Sigmoid colon (tissue), 7 donors: ENCODE data around the gene HAT1. TPM values are rescaled to one million over a fixed set of nuclear protein-coding genes. Genes with fewer than 3 reads are reported as not detected.

Experiments used
- DNase-seq: peaks from one replicate; pipeline ENCODE4 v3.0.0-alpha.2; 2019
- H3K27ac ChIP-seq, 4 donors: fragments of 200-600 bp; sonication (generic); one replicate each; pipeline ENCODE4 v1.5.1; 2016 to 2019; ENCODE audit warnings: mild to moderate bottlenecking in 1 of 4
- H3K27me3 ChIP-seq, 3 donors: fragments of 200-600 bp; sonication (generic); one replicate each; pipeline ENCODE4 v1.5.1; 2019; ENCODE audit warnings: mild to moderate bottlenecking in 1 of 3
- H3K36me3 ChIP-seq, 4 donors: fragments of 200-600 bp; sonication (generic); one replicate each; pipeline ENCODE4 v1.5.1; 2016 to 2019
- H3K4me1 ChIP-seq, 4 donors: fragments of 200-600 bp; sonication (generic); one replicate each; pipeline ENCODE4 v1.5.1; 2017 to 2019
- H3K4me3 ChIP-seq, 4 donors: fragments of 200-600 bp; sonication (generic); one replicate each; pipeline ENCODE4 v1.5.1; 2017 to 2019; ENCODE audit warnings: mild to moderate bottlenecking in 2 of 4, moderate library complexity in 1 of 4
- H3K9me3 ChIP-seq, 4 donors: fragments of 200-600 bp in 3 of 4; sonication (generic) in 3 of 4; one replicate each; pipeline versions ENCODE4 v1.5.1 to v1.6.1; 2013 to 2019
- EP300 ChIP-seq, 4 donors: sonication (generic); formaldehyde crosslinking; IDR thresholded peaks; one replicate each; pipeline ENCODE4 v1.6.1; 2017; ENCODE audit warnings: antibody characterized with exemption in 4 of 4
- POLR2A ChIP-seq, 2 donors: fragments of 450-650 bp; IDR thresholded peaks; one replicate each; pipeline ENCODE4 v1.6.1; 2016; ENCODE audit warnings: antibody characterized with exemption in 2 of 2, mild to moderate bottlenecking in 2 of 2, moderate library complexity in 2 of 2
- POLR2AphosphoS5 ChIP-seq, 4 donors: sonication (generic); formaldehyde crosslinking; IDR thresholded peaks; one replicate each; pipeline ENCODE4 v1.6.1; 2017; ENCODE audit warnings: antibody characterized with exemption in 4 of 4
- whole genome bisulfite sequencing, 2 donors: extraction: QIAGEN DNeasy Blood & Tissue Kit; methylation state at CpG; one replicate each; pipeline ENCODE4 v1.1.7; 2013; 5-methylcytosine and 5-hydroxymethylcytosine counted together
- intact Hi-C: fragments of 100-400 bp; cut with DNase I; formaldehyde crosslinking; loops from one replicate; pipeline ENCODE4 v1.15.1; 2023
- polyA plus RNA-seq, 3 donors: library from polyadenylated mRNA; stranded (reverse); fragments of 200-250 nt; gene quantifications; one replicate each; pipeline ENCODE4 v1.2.3, GENCODE V29; 2013
- total RNA-seq, 4 donors: library from RNA; depleted of rRNA; stranded (reverse); fragments of >200 nt; gene quantifications; one replicate each; pipeline ENCODE4 v1.1.0, GENCODE V29; 2016
- TF ChIP-seq, protein P1 (sequence below), 4 experiments: fragments of 450-650 bp in 3 of 4; fragments of 200-600 bp in 1 of 4; IDR thresholded peaks; one replicate each; pipeline ENCODE4 v1.5.1; 2016 to 2019; ENCODE audit warnings: antibody characterized with exemption in 4 of 4, mild to moderate bottlenecking in 3 of 4, moderate library complexity in 2 of 4
- donor health status: healthy with polysubstance abuse.
- donor health status: Bipolar disorder and iron deficiency.
- donor health status: healthy.

HAT1 gene
- total and polyA plus RNA-seq, 7 donors, result 25.5 to 41.0 (median 34.0) TPM

DNA sequence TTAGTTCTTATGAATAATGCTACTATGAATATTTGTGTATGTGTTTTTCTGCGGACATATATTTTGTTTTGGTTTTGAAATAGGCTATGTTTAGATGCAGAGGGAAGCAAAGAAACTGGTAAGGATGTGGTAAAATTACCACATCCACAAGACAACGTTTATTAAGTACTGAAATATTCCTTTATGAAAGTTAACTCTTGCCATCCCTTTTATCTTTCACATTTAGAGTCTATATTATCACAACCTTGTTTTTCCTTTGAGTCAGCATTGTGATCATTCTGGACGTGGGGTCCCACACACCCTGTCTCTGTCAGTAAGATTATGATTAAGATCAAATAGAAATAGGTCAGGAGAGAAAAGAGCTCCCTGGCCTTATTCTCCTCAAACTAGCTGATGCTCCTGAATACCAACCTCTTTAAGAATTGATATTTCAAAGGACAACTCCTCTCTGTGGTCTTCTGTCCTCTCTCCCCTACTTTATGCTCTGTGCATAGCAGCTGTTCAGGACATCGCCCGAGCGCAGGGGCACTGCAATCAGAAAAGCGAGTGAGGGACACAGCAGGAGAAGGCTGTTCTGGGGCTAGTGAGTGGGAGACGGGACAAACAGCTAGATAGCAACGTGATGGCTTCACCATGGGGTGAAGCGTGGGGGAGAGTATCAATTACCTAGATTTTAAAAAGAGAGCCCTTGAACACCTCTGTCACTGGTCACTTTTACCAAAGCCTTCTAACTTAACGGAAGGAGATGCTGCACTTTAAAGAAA, 89.7 kb downstream of the HAT1 start:
- no peak overlapping the region for H3K4me3 ChIP-seq
- H3K4me1 ChIP-seq, result no peaks in the 10 kb centered on the region
- no peaks in the 10 kb centered on the region for H3K9me3 ChIP-seq
- WGBS, 2 donors, result 74 to 82% methylated on average over 11 of the region's 11 CpGs
- no peaks in the 10 kb centered on the region for H3K27me3 ChIP-seq
- intact Hi-C loops, result no loop called here
- H3K27ac ChIP-seq, result no peak overlapping the region
- no peak for DNase-seq
- TF ChIP-seq, protein P1, sequence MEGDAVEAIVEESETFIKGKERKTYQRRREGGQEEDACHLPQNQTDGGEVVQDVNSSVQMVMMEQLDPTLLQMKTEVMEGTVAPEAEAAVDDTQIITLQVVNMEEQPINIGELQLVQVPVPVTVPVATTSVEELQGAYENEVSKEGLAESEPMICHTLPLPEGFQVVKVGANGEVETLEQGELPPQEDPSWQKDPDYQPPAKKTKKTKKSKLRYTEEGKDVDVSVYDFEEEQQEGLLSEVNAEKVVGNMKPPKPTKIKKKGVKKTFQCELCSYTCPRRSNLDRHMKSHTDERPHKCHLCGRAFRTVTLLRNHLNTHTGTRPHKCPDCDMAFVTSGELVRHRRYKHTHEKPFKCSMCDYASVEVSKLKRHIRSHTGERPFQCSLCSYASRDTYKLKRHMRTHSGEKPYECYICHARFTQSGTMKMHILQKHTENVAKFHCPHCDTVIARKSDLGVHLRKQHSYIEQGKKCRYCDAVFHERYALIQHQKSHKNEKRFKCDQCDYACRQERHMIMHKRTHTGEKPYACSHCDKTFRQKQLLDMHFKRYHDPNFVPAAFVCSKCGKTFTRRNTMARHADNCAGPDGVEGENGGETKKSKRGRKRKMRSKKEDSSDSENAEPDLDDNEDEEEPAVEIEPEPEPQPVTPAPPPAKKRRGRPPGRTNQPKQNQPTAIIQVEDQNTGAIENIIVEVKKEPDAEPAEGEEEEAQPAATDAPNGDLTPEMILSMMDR (IDR thresholded peaks at IDR 0.05), result no peak
- no peak for TF ChIP-seq POLR2A (IDR thresholded peaks at IDR 0.05)
- no peak for TF ChIP-seq EP300 (IDR thresholded peaks at IDR 0.05)
- TF ChIP-seq POLR2AphosphoS5 (IDR thresholded peaks at IDR 0.05), result no peak
- H3K36me3 ChIP-seq, result no peaks in the 10 kb centered on the region

DNA sequence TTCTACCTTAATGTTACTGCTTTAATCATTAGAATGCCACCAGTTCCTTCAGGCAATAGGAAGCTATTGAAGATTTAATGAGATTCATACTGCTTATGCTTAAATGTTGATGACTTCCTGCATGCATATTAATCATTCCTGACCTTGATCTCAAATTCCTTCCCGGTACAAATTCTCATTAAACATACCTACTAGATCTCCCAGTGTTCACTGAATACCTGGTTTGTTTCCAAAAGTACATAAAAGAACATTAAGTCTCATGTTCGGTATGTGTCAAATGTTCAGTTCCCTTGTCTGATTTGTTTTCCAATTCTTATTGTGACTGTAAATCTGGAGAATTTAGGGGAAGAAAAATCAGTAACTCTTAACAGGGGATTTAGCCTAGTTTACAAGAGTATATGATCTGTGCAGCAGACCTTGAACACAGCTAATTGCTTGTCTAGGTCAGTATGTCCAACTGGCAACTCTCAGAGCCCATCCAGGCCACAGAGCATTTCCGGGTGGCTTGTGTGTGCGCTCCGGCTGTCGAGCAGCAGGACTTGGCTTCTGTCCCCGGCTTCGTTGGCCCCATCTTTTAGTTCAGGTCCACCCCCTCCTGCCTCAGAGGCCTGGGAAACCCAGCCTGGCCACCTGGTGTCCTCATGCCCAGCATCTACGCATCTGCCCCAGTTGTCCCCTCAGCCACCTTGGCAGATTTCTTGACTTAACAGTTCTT, 90.6 kb downstream of the HAT1 start:
- WGBS, 2 donors, result 80 to 82% methylated on average over 9 of the region's 9 CpGs
- no peak for DNase-seq
- H3K4me3 ChIP-seq, result no peak overlapping the region

GRCh38 chr2:172013396-172013795, 91.1 kb downstream of the HAT1 start:
- Histone ChIP-seq H3K4me1 (no peaks in the 10 kb centered on the region), H3K9me3 (no peaks in the 10 kb centered on the region), H3K4me3 (no peak overlapping the region), H3K27ac (no peak overlapping the region), H3K27me3 (no peaks in the 10 kb centered on the region), H3K36me3 (no peaks in the 10 kb centered on the region)
- DNase-seq, result no peak
- 78 to 84% methylated on average over 4 of the region's 4 CpGs for WGBS, 2 donors
- TF ChIP-seq, protein P1 (IDR thresholded peaks at IDR 0.05), result no peak
- no peak for TF ChIP-seq POLR2A (IDR thresholded peaks at IDR 0.05)
- intact Hi-C loops, result no loop called here

More for the DNA sequence above, 90.6 kb downstream of the HAT1 start:
- intact Hi-C loops, result no loop called here
- H3K9me3 ChIP-seq, result no peaks in the 10 kb centered on the region
- H3K27ac ChIP-seq, result no peak overlapping the region
- no peak for TF ChIP-seq EP300 (IDR thresholded peaks at IDR 0.05)
- TF ChIP-seq POLR2A (IDR thresholded peaks at IDR 0.05), result no peak
- no peak for TF ChIP-seq POLR2AphosphoS5 (IDR thresholded peaks at IDR 0.05)
- TF ChIP-seq, protein P1 (IDR thresholded peaks at IDR 0.05), result no peak
- no peaks in the 10 kb centered on the region for H3K4me1 ChIP-seq
- no peaks in the 10 kb centered on the region for H3K36me3 ChIP-seq
- H3K27me3 ChIP-seq, result no peaks in the 10 kb centered on the region

DNA sequence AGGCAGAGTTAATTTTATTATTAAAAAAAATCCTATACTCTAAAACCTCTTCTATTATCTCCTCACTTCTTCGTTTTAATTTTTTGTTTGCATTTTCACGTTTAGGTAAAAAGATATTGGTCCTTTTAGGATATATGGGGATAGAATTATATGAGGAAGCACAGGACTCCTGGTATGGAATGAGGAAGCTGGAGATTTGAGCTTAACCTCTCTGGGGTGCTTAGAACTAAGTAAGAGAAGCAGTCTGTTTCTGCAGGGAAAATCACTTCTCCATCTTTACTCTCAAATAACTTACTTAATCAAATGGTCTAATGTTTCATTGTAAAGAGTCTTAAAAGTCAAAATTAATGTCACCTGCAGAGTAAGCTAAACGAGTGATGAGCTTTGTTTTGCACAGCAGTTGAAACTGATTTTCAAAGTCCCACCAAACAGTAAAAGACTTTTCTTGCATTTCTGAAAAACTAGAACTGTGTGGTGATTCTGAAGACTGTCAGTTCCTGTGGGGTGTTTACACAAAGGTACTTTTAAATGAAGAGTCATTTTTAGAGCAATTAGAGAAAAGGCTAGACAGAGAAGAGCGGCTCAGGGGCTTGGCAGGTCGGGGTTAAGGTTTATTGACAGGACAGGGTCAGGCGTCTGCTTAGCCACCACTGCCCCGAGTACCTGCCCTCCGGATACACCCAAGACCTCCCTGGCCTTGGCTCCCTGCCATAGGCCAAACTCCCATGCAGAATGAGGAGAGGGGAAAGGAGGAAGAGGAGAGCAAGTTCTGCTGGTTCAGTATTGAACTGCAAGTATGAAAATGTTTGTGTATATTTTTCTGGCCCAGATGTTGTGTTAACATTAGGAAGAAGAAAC, 99.0 kb downstream of the HAT1 start:
- no peak overlapping the region for H3K27ac ChIP-seq
- no peak overlapping the region for H3K4me3 ChIP-seq
- intact Hi-C loops, result no loop called here
- no peak for DNase-seq
- no peaks in the 10 kb centered on the region for H3K27me3 ChIP-seq
- no peaks in the 10 kb centered on the region for H3K9me3 ChIP-seq
- 16 to 48% methylated on average over 8 of the region's 8 CpGs for WGBS, 2 donors
- peaks cover 0 to 12% (median 9%) of the 10 kb centered on the region in 4 donors for H3K4me1 ChIP-seq
- no peaks in the 10 kb centered on the region for H3K36me3 ChIP-seq
- TF ChIP-seq POLR2AphosphoS5 (IDR thresholded peaks at IDR 0.05) (no peak), EP300 (IDR thresholded peaks at IDR 0.05) (no peak), POLR2A (IDR thresholded peaks at IDR 0.05) (no peak)
- TF ChIP-seq, protein P1 (IDR thresholded peaks at IDR 0.05), result no peak
